Nephron (organoid): ENCODE measurements around the gene RAB11FIP4.
A peak's percentile ranks its signal among the peaks of the same experiment; 100 is the strongest.

ENCODE experiments used
- H3K27ac Mint-ChIP-seq, 3 experiments: 2 replicates each; pipeline ENCODE4 v1.8.0; 2020; ENCODE audit warnings: mixed read lengths in 3 of 3, mild to moderate bottlenecking in 2 of 3, moderate library complexity in 1 of 3
- H3K27me3 Mint-ChIP-seq: 2 replicates; pipeline ENCODE4 v1.8.0; 2021; ENCODE audit warnings: low read depth, mild to moderate bottlenecking, moderate library complexity, mixed read lengths
- H3K36me3 Mint-ChIP-seq: 2 replicates; pipeline ENCODE4 v1.8.0; 2020; ENCODE audit warnings: low read depth, mixed read lengths
- H3K4me1 Mint-ChIP-seq: 2 replicates; pipeline ENCODE4 v1.8.0; 2020; ENCODE audit warnings: mixed read lengths
- H3K4me3 Mint-ChIP-seq, 3 experiments: 2 replicates each; pipeline ENCODE4 v1.8.0; 2020; ENCODE audit warnings: mild to moderate bottlenecking in 3 of 3, mixed read lengths in 3 of 3, moderate library complexity in 2 of 3
- H3K9me3 Mint-ChIP-seq: 2 replicates; pipeline ENCODE4 v1.8.0; 2020; ENCODE audit warnings: mixed read lengths
- TF ChIP-seq, protein P1 (sequence below), 3 experiments: fragments of 200-600 bp; sonication (generic); IDR thresholded peaks; one replicate each; pipeline ENCODE4 v1.5.0; 2021; ENCODE audit warnings: antibody characterized with exemption in 3 of 3; ENCODE audit not compliant: unreplicated experiment in 3 of 3

Gene RAB11FIP4

DNA sequence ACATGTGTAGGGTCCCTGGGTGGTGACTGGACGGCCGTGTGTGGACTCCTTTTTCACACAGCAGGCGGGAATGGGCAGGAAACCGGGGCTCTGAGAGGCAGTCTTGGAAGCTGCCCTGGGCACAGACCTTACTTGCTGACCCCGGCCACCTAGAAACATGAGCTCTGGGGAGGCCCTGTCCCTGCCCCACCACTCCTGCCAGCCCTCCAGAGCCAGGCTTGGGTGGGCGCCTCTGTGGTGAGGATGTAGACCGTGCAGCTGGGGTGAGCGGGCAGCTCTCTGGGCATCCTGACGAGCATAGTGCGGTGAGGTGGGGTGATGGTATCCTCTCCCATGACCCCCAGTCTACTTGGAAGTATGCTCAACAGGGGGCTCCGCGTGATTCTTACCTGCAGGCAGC lies 121.3 kb downstream of the RAB11FIP4 start:
- no peak overlapping the region for H3K27ac Mint-ChIP-seq
- H3K9me3 Mint-ChIP-seq: no peaks in the 10 kb centered on the region
- no peak overlapping the region for H3K4me3 Mint-ChIP-seq
- H3K4me1 Mint-ChIP-seq: peaks cover 10% of the 10 kb centered on the region
- H3K27me3 Mint-ChIP-seq: peaks cover 9% of the 10 kb centered on the region
- no peaks in the 10 kb centered on the region for H3K36me3 Mint-ChIP-seq
- TF ChIP-seq, protein P1, sequence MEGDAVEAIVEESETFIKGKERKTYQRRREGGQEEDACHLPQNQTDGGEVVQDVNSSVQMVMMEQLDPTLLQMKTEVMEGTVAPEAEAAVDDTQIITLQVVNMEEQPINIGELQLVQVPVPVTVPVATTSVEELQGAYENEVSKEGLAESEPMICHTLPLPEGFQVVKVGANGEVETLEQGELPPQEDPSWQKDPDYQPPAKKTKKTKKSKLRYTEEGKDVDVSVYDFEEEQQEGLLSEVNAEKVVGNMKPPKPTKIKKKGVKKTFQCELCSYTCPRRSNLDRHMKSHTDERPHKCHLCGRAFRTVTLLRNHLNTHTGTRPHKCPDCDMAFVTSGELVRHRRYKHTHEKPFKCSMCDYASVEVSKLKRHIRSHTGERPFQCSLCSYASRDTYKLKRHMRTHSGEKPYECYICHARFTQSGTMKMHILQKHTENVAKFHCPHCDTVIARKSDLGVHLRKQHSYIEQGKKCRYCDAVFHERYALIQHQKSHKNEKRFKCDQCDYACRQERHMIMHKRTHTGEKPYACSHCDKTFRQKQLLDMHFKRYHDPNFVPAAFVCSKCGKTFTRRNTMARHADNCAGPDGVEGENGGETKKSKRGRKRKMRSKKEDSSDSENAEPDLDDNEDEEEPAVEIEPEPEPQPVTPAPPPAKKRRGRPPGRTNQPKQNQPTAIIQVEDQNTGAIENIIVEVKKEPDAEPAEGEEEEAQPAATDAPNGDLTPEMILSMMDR (IDR thresholded peaks at IDR 0.05; ENCODE audit: unreplicated experiment in 3 of 3): no peak

DNA sequence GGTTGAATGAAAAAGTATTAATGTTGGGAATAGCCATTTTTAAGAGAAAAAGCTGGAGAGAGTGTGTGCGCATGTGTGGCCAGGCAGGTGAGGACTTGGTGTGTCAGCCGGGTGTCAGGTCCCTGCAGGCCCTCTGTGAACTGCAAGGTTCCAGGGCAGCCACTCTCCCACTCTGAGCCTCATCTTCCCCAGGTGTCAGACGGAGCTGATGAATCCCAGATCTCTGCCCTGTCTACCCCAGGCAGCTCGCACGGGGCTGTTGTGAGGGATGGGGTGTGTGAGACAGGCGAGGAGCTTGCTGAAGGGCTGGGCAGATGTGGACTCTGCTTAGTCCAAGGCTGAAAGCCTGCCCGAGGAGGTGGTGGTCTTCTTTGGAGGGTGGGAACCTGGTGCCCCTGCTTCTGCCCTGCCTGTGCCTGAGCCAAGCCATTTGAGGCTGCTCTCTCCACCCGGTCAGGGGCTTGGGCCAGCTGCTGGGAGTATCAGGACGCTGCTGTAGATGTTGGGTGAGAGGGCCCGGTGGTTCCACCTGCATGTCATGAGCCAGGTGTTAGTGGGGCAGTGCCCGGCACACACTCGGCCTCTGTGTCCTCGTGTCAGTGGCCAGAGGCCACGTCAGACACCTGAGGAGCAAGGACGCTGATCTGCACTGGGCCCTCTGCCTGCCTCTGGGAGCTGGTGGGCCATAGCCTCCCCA lies 122.4 kb downstream of the RAB11FIP4 start:
- Mint-ChIP-seq H3K9me3 (no peaks in the 10 kb centered on the region), H3K36me3 (no peaks in the 10 kb centered on the region), H3K4me1 (peaks cover 7% of the 10 kb centered on the region), H3K4me3 (no peak overlapping the region), H3K27me3 (peaks cover 9% of the 10 kb centered on the region), H3K27ac (no peak overlapping the region)
- TF ChIP-seq, protein P1 (IDR thresholded peaks at IDR 0.05; ENCODE audit: unreplicated experiment in 3 of 3): no peak

DNA sequence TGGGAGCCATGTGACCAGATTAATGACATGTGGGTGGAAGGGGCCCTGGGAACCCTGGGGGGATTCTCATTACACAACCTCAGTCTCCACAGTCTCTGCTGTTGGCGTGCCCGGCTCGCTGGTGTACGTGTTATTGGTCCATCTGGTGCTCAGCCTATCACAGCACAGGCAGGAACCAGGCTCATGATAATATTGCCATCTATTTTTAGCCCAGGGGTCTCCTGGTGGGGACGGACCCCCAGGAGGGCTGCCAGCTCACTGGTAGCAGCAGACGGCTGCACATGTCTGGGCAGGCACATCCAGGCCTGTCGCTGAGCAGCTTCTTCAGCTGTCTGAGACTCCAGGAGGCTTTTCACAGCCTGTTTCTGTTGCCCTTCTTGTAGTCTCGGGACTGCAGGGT lies 123.8 kb downstream of the RAB11FIP4 start:
- TF ChIP-seq, protein P1 (IDR thresholded peaks at IDR 0.05; ENCODE audit: unreplicated experiment in 3 of 3): no peak
- peaks cover 4% of the 10 kb centered on the region for H3K4me1 Mint-ChIP-seq

DNA sequence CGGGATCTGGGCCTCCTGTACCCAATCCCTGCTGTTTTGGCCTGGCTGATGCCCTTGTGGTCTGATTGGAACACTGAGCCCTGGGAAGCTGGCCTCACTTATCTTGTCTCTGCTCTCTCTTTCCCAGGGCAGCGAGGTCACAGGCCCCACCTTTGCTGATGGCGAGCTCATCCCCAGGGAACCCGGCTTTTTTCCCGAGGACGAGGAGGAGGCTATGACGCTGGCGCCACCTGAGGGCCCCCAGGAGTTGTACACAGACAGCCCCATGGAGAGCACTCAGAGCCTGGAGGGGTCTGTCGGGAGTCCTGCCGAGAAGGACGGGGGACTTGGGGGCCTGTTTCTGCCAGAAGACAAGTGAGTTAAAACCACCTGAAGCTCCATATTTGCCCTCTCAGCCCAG lies 126.0 kb downstream of the RAB11FIP4 start:
- H3K9me3 Mint-ChIP-seq: no peaks in the 10 kb centered on the region
- TF ChIP-seq, protein P1 (IDR thresholded peaks at IDR 0.05; ENCODE audit: unreplicated experiment in 3 of 3): peak in 1 of 3 experiments; percentile 16
- no peak overlapping the region for H3K4me3 Mint-ChIP-seq
- no peaks in the 10 kb centered on the region for H3K36me3 Mint-ChIP-seq
- H3K27ac Mint-ChIP-seq: no peak overlapping the region
- H3K4me1 Mint-ChIP-seq: peaks cover 4% of the 10 kb centered on the region
- H3K27me3 Mint-ChIP-seq: peaks cover 9% of the 10 kb centered on the region

More for the DNA sequence above, 123.8 kb downstream of the RAB11FIP4 start:
- H3K27me3 Mint-ChIP-seq: peaks cover 9% of the 10 kb centered on the region
- no peaks in the 10 kb centered on the region for H3K9me3 Mint-ChIP-seq
- H3K4me3 Mint-ChIP-seq: no peak overlapping the region
- H3K27ac Mint-ChIP-seq: no peak overlapping the region
- H3K36me3 Mint-ChIP-seq: no peaks in the 10 kb centered on the region

DNA sequence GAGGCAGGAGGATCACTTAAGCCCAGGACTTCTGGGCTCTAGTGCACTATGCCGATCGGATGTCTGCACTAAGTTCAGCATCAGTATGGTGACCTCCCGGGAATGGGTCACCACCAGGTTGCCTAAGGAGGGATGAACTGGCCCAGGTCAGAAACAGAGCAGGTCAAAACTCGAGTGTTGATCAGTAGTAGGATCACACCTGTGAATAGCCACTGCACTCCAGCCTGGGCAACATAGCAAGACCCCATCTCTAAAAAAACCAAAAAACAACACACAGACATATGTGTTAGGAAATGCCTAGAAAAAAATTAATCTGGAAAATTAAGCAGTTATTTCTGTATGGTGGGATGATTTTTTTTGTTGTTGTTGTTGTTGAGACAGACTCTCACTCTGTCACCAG lies 127.0 kb downstream of the RAB11FIP4 start:
- TF ChIP-seq, protein P1 (IDR thresholded peaks at IDR 0.05; ENCODE audit: unreplicated experiment in 3 of 3): no peak
- peaks cover 4% of the 10 kb centered on the region for H3K4me1 Mint-ChIP-seq
- no peak overlapping the region for H3K27ac Mint-ChIP-seq
- H3K36me3 Mint-ChIP-seq: no peaks in the 10 kb centered on the region
- H3K4me3 Mint-ChIP-seq: no peak overlapping the region
- H3K27me3 Mint-ChIP-seq: peaks cover 9% of the 10 kb centered on the region
- H3K9me3 Mint-ChIP-seq: no peaks in the 10 kb centered on the region
